Esophagus (tissue), 2 donors: ENCODE measurements around the gene RASSF4. TPM values are rescaled to one million over a fixed set of nuclear protein-coding genes. Genes with fewer than 3 reads are reported as not detected.

Source experiments
- H3K27ac ChIP-seq, 2 donors: one replicate each; pipeline ENCODE4 v1.5.1; 2013; ENCODE audit warnings: low read depth in 2 of 2, mild to moderate bottlenecking in 2 of 2, inconsistent platforms in 1 of 2, low read length in 1 of 2, moderate library complexity in 1 of 2
- H3K27me3 ChIP-seq, 2 donors: one replicate each; pipeline ENCODE4 v1.6.1; 2013; ENCODE audit warnings: low read length in 2 of 2, control low read depth in 1 of 2, mild to moderate bottlenecking in 1 of 2; ENCODE audit not compliant: insufficient read depth in 2 of 2, control insufficient read depth in 1 of 2
- H3K36me3 ChIP-seq, 2 donors: one replicate each; pipeline ENCODE4 v1.6.1; 2013; ENCODE audit warnings: low read length in 1 of 2; ENCODE audit not compliant: control insufficient read depth in 2 of 2, insufficient read depth in 2 of 2
- H3K4me1 ChIP-seq, 2 donors: one replicate each; pipeline ENCODE4 v1.6.1; 2013; ENCODE audit warnings: low read length in 1 of 2; ENCODE audit not compliant: control insufficient read depth in 2 of 2, insufficient read depth in 2 of 2
- H3K4me3 ChIP-seq, 2 donors: one replicate each; pipeline ENCODE4 v1.5.1; 2013; ENCODE audit warnings: low read length in 2 of 2, mild to moderate bottlenecking in 2 of 2, low read depth in 1 of 2, moderate library complexity in 1 of 2
- H3K9me3 ChIP-seq, 2 donors: one replicate each; pipeline ENCODE4 v1.6.1; 2013; ENCODE audit warnings: mild to moderate bottlenecking in 2 of 2, low read depth in 1 of 2, low read length in 1 of 2, moderate library complexity in 1 of 2; ENCODE audit not compliant: control insufficient read depth in 2 of 2, insufficient read depth in 1 of 2
- WGBS, 2 donors: extraction: QIAGEN DNeasy Blood & Tissue Kit; methylation state at CpG; one replicate each; pipeline ENCODE4 v1.1.7; 2013; 5-methylcytosine and 5-hydroxymethylcytosine counted together
- polyA plus RNA-seq, 2 donors: library from polyadenylated mRNA; stranded (reverse); fragments of 200-250 nt; gene quantifications; one replicate each; pipeline ENCODE4 v1.2.3, GENCODE V29; 2013
- donor health status: healthy with polysubstance abuse.
- donor health status: Bipolar disorder and iron deficiency.

Gene RASSF4
- polyA plus RNA-seq, 2 donors = 3.6 to 3.7 TPM

GRCh38 chr10:44968091-44968490, 8.5 kb downstream of the RASSF4 start:
- 43 to 59% methylated on average over 3 of the region's 3 CpGs for WGBS, 2 donors
- H3K9me3 ChIP-seq = peaks cover 0 to 2% of the 10 kb centered on the region in 2 donors
- peaks cover 0 to 8% of the 10 kb centered on the region in 2 donors for H3K36me3 ChIP-seq
- H3K27me3 ChIP-seq = no peaks in the 10 kb centered on the region
- peaks cover 0 to 9% of the 10 kb centered on the region in 2 donors for H3K4me1 ChIP-seq
- H3K4me3 ChIP-seq = no peak overlapping the region
- H3K27ac ChIP-seq = peak overlapping the region in 1 of 2 donors; percentile 4

- H3K4me3 ChIP-seq = no peak overlapping the region
- WGBS, 2 donors = 78 to 82% methylated on average over 11 of the region's 11 CpGs
- no peak overlapping the region for H3K27ac ChIP-seq
- no peaks in the 10 kb centered on the region for H3K27me3 ChIP-seq
- H3K4me1 ChIP-seq = peaks cover 0 to 9% of the 10 kb centered on the region in 2 donors
- peaks cover 0 to 2% of the 10 kb centered on the region in 2 donors for H3K9me3 ChIP-seq
- H3K36me3 ChIP-seq = peaks cover 0 to 8% of the 10 kb centered on the region in 2 donors
Observed at GRCh38 chr10:44968500-44969400, 9.1 kb downstream of the RASSF4 start.

- H3K9me3 ChIP-seq = peaks cover 0 to 2% of the 10 kb centered on the region in 2 donors
- peaks cover 0 to 8% of the 10 kb centered on the region in 2 donors for H3K36me3 ChIP-seq
- H3K4me3 ChIP-seq = no peak overlapping the region
- no peaks in the 10 kb centered on the region for H3K27me3 ChIP-seq
- no peak overlapping the region for H3K27ac ChIP-seq
- peaks cover 0 to 12% of the 10 kb centered on the region in 2 donors for H3K4me1 ChIP-seq
- 84 to 94% methylated on average over 9 of the region's 9 CpGs for WGBS, 2 donors
Observed at GRCh38 chr10:44969854-44970253, 10.3 kb downstream of the RASSF4 start.

- H3K4me1 ChIP-seq = peaks cover 0 to 12% of the 10 kb centered on the region in 2 donors
- 92 to 94% methylated on average over 8 of the region's 8 CpGs for WGBS, 2 donors
- no peak overlapping the region for H3K27ac ChIP-seq
- peaks cover 0 to 2% of the 10 kb centered on the region in 2 donors for H3K9me3 ChIP-seq
- H3K27me3 ChIP-seq = no peaks in the 10 kb centered on the region
- peaks cover 0 to 8% of the 10 kb centered on the region in 2 donors for H3K36me3 ChIP-seq
- no peak overlapping the region for H3K4me3 ChIP-seq
Observed at GRCh38 chr10:44970812-44971395, 11.3 kb downstream of the RASSF4 start.

GRCh38 chr10:44971434-44971833, 11.8 kb downstream of the RASSF4 start:
- no peak overlapping the region for H3K27ac ChIP-seq
- H3K4me1 ChIP-seq = peaks cover 0 to 12% of the 10 kb centered on the region in 2 donors
- whole genome bisulfite sequencing, 2 donors = 91% methylated on average over 11 of the region's 11 CpGs

GRCh38 chr10:44971935-44972757, 12.5 kb downstream of the RASSF4 start:
- Histone ChIP-seq H3K36me3 (peaks cover 0 to 13% of the 10 kb centered on the region in 2 donors), H3K27me3 (no peaks in the 10 kb centered on the region), H3K9me3 (peaks cover 0 to 2% of the 10 kb centered on the region in 2 donors), H3K4me1 (peaks cover 0 to 12% of the 10 kb centered on the region in 2 donors), H3K27ac (no peak overlapping the region), H3K4me3 (no peak overlapping the region)
- 94 to 97% methylated on average over 12 of the region's 12 CpGs for WGBS, 2 donors

More at GRCh38 chr10:44971434-44971833, 11.8 kb downstream of the RASSF4 start:
- Histone ChIP-seq H3K4me3 (no peak overlapping the region), H3K36me3 (peaks cover 0 to 8% of the 10 kb centered on the region in 2 donors), H3K9me3 (peaks cover 0 to 2% of the 10 kb centered on the region in 2 donors), H3K27me3 (no peaks in the 10 kb centered on the region)

DNA sequence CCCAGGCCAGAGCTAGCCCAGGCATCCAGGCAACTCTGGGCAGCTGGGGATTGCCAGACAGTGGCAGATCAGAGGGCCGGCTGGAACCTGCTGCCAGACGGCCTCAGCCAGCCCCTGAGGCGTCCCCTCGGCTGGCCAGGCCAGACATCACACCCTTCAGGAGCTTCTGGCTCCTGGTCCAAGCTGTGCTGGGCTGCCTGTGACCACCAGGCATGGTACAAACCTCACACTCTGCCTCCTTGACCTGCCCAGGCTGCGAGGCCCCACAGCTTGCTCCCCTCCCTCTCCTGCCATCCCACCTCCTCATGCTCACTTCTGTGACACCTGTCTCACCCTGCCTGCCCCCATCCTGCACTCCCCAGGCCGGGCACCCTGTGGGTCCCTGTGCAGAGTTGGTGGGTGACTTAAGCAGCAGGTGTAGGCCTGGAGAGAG, 13.3 kb downstream of the RASSF4 start:
- 78 to 85% methylated on average over 6 of the region's 6 CpGs for WGBS, 2 donors
- Histone ChIP-seq H3K27ac (no peak overlapping the region), H3K4me3 (no peak overlapping the region), H3K4me1 (peaks cover 5 to 16% of the 10 kb centered on the region in 2 donors), H3K36me3 (peaks cover 0 to 13% of the 10 kb centered on the region in 2 donors), H3K27me3 (no peaks in the 10 kb centered on the region), H3K9me3 (peaks cover 0 to 2% of the 10 kb centered on the region in 2 donors)

DNA sequence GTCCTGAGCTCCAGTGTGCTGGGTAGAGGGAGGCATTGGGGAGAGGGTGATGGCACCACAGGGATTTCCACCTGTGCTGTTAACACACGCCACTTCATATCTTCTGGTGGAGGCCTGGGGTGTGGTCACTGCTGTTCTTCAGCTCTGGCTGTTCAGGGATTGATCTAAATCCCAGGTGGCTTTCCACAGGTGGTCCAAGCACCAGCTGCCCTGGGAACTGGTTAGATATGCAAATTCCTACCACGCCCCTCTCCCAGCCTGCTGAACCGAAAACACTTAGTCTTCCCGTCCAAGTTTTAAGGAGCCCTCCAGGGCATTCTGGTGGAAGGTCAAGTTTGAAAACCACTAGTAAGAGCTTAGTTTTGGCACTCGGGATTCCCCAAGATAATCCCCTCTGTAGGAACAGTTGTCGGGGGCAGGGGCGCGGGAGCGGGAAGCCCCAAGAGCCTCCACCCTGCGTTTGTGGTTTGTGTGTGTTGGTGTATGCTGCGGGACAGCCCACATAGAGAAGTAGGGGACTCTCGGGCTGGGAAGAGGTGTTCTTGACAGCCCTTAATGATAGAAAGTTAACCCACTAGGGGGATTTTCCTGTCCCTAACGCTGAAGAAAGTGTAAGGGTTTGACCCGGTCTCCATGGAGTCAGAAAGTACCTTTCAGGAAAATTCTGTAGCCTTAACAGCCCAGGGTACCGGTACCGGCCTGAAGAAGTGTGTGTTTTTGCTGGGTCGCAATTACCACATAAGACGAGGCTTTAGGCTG, 13.9 kb downstream of the RASSF4 start:
- Histone ChIP-seq H3K36me3 (peaks cover 0 to 13% of the 10 kb centered on the region in 2 donors), H3K4me1 (peaks cover 6 to 14% of the 10 kb centered on the region in 2 donors), H3K9me3 (peaks cover 0 to 2% of the 10 kb centered on the region in 2 donors), H3K4me3 (no peak overlapping the region), H3K27ac (peak overlapping the region; percentile 4 to 26), H3K27me3 (no peaks in the 10 kb centered on the region)
- WGBS, 2 donors = 47 to 48% methylated on average over 18 of the region's 18 CpGs
